WI38 (cell line): ENCODE measurements around the gene AP4S1.

ENCODE experiments used
- H3K4me3 ChIP-seq: 2 replicates; pipeline ENCODE4 v1.5.1; 2011; ENCODE audit warnings: low read depth, mild to moderate bottlenecking, control low read depth, low read length
- TF ChIP-seq, protein P1 (sequence below): IDR thresholded peaks from 2 replicates; pipeline ENCODE4 v1.5.1; 2012; ENCODE audit warnings: low read depth, mild to moderate bottlenecking, control low read depth, low read length

AP4S1 gene

DNA sequence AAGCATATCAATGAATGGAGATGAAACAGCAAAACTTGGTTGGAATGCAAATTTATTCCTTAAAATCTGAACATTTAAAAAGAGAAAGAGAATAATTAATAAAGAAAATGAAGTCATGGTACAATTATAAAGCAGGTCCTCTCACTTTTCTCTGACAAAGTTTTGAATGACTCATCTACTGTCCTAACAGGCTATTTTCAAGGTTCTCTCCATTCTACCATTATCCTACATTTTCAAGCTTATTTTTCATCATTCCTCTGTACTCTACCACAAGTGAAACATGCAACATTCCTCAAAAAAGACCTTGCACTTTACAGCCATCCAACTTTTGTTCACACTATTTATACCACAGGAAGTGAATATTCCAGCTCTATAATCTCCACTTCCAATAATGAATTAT lies 36.9 kb upstream of the AP4S1 start:
- TF ChIP-seq, protein P1, sequence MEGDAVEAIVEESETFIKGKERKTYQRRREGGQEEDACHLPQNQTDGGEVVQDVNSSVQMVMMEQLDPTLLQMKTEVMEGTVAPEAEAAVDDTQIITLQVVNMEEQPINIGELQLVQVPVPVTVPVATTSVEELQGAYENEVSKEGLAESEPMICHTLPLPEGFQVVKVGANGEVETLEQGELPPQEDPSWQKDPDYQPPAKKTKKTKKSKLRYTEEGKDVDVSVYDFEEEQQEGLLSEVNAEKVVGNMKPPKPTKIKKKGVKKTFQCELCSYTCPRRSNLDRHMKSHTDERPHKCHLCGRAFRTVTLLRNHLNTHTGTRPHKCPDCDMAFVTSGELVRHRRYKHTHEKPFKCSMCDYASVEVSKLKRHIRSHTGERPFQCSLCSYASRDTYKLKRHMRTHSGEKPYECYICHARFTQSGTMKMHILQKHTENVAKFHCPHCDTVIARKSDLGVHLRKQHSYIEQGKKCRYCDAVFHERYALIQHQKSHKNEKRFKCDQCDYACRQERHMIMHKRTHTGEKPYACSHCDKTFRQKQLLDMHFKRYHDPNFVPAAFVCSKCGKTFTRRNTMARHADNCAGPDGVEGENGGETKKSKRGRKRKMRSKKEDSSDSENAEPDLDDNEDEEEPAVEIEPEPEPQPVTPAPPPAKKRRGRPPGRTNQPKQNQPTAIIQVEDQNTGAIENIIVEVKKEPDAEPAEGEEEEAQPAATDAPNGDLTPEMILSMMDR: no peak
- no peak overlapping the region for H3K4me3 ChIP-seq

DNA sequence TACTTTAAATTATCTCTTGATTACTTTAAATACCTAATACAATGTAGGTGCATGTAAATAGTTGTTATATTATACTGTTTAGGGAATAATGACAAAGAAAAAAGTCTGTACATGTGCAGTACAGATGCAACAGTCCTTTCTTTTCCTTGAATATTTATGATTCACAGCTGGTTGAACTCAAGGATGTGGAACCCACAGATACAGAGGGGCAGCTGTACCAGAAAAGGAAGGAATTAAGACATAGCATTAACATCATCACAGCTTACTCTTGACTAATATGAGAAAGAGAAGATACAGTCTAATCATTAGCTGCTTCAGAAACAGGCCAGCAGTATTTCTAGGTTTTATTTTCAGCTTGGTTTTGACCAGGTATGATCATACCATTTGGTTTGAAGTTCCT lies 34.7 kb upstream of the AP4S1 start:
- TF ChIP-seq, protein P1: no peak

DNA sequence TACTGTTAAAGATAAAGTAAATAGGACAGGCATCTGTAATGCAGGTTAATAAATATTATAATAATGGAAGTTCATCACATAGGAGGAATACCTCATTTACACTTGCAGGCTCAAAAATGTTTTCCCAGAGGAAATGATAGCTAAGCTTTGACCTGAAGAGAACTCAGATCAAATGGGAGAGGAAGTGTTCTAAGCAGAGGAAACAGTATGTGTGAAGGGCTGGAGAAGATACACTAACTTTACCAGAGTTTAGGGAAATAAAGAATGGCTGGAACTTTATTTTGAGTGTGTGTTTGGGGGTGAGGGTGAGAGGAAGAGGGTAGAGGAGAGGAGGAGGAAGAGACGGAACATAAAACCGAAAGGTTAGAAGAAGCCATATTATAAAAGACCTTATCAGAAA lies 34.0 kb upstream of the AP4S1 start:
- TF ChIP-seq, protein P1: no peak
- H3K4me3 ChIP-seq: no peak overlapping the region

More for the DNA sequence above, 34.7 kb upstream of the AP4S1 start:
- H3K4me3 ChIP-seq: no peak overlapping the region

DNA sequence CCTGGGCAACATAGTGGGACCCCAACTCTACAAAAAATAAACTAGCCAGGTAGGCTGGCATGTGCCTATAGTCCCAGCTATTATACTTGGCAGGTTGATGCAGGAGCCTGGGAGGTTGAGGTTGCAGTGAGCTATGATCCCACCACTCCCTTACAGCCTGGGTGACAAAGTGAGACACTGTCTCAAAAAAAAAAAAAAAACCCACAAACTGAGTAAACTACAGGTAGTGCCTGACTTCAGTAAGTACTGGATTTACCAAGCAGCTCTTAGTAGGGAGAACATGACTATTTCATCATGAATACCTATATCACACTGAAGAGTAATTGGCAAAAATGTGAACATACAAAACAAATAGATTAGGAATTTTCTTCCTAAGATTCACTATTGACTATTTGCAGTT lies 32.4 kb upstream of the AP4S1 start:
- TF ChIP-seq, protein P1: no peak

DNA sequence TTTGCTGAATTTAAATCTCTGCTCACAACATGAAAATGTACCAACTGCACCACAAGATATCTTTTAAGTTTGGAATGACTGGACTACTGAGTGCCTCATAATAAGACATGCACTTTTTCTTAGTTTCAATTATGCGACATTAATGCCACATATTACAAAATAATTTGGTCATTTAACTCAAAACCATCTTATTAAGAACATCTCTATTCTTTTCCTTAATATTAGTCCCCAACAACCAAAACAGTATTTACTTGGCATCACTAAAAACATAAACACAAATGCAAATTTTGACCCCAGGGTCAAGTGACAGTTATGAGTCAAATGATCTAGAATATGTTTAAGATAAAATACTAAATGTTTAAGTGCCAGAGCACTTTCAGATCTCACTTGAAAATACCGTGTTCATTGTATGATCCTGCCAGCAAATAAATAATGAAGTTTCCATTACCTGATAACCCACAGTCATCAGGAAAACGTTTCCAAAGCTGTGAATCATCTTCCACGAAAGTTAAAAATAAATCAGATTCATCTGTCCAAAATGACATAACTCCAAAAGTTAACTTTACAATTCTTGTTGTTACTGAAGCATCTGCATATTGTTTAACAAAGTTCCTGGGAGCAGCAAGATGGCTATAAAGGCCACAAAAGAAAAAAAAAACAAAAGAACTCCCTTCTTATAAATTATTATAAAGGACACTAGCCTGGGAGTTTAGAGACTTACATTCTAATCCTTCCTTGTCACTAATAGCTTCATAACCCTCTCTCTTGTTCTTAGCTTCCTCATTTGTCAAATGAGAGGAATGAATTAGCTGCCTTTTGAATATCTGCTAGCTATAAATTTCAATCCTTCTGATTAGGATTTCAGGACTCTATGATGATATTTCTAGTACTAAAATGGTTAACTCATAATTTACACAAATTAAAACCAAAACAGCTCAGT lies 30.5 kb upstream of the AP4S1 start:
- TF ChIP-seq, protein P1: no peak
- H3K4me3 ChIP-seq: no peak overlapping the region

More for the DNA sequence above, 32.4 kb upstream of the AP4S1 start:
- H3K4me3 ChIP-seq: no peak overlapping the region

DNA sequence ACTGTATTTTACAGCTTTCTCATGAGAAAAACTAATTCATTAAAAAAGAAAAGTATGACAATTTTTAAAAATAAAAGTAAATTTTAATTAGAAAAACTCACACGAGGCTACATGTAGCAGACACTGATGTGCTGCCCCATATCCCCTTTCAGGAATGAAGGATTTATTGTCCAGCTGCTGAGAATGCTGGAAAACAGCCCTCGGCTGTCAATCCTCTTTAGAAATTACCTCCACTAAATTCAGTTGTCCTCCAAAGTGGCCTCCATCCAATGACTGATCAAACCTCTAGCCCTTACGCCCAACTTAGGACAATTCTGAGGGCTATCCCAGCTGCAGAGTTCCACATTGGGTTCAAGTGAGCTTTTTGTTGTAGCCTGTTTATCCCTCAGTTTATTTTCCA lies 29.8 kb upstream of the AP4S1 start:
- no peak overlapping the region for H3K4me3 ChIP-seq
- TF ChIP-seq, protein P1: no peak

DNA sequence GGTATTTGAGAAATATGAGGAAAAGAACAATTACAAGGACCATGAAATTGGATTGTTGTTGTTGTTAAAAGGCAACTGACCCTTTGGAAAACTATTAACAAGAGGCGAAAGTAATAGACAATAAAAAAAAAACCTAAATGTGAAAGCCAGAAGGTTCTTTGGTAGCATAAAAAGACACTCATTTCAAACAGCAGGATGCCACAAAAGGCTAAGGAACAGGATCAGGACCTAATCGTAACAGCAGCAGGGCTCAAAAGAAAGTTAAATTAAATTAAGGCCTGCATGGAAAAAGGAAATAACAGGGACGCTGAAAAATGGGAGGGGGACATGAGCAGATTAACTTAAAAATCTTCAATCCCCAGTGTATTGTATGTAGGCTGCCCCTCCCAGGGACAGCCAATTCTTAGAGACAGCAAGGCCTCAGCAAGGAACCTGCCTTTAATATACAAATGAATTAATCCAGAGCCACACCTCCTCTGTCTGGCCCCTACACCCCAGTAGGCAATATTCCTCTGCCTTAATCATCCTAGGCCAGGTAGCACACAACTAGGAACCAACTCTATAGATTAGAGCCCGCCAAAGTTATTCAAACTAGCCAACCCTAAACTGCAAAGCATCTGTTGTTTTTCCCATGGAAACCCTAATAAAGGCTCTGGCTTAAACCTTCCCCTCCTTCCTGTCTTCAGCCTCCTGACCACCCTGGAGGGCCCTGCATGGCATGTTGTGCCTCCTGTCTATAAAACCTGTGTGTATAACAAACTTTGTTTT lies 28.4 kb upstream of the AP4S1 start:
- H3K4me3 ChIP-seq: no peak overlapping the region
- TF ChIP-seq, protein P1: no peak
